SU-DHL-6 (cell line): ENCODE results near the gene OR10A4.

ENCODE experiments used
- EZH2phosphoT487 ChIP-seq: fragments of 200-600 bp; sonication (generic), shearing (Covaris generic); conservative IDR thresholded peaks from 2 replicates; pipeline ENCODE4 v1.6.1; 2018; ENCODE audit warnings: mild to moderate bottlenecking, antibody characterized with exemption, low read length, moderate library complexity, mixed read lengths
- TF ChIP-seq, protein P1 (sequence below): fragments of 200-600 bp; sonication (generic); IDR thresholded peaks from one replicate; pipeline ENCODE4 v1.5.1; 2017; ENCODE audit warnings: antibody characterized with exemption, mild to moderate bottlenecking, low read length, moderate library complexity; ENCODE audit not compliant: insufficient read depth, poor library complexity, severe bottlenecking

- TF ChIP-seq, protein P1, sequence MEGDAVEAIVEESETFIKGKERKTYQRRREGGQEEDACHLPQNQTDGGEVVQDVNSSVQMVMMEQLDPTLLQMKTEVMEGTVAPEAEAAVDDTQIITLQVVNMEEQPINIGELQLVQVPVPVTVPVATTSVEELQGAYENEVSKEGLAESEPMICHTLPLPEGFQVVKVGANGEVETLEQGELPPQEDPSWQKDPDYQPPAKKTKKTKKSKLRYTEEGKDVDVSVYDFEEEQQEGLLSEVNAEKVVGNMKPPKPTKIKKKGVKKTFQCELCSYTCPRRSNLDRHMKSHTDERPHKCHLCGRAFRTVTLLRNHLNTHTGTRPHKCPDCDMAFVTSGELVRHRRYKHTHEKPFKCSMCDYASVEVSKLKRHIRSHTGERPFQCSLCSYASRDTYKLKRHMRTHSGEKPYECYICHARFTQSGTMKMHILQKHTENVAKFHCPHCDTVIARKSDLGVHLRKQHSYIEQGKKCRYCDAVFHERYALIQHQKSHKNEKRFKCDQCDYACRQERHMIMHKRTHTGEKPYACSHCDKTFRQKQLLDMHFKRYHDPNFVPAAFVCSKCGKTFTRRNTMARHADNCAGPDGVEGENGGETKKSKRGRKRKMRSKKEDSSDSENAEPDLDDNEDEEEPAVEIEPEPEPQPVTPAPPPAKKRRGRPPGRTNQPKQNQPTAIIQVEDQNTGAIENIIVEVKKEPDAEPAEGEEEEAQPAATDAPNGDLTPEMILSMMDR: no peak
- no peak for TF ChIP-seq EZH2phosphoT487
Observed at GRCh38 chr11:6833356-6833755, 43.1 kb upstream of the OR10A4 start.
